HepG2 (cell line): ENCODE results near the gene PROX2. TPM values are rescaled to one million over a fixed set of nuclear protein-coding genes. Genes with fewer than 3 reads are reported as not detected.
A peak's percentile ranks its signal among the peaks of the same experiment; 100 is the strongest.

Experiments used
- ATAC-seq: fragments of 200-7000 bp; cut with Tn5 transposase; 3 replicates; pipeline ENCODE4 v1.9.1; 2020; ENCODE audit warnings: mild to moderate bottlenecking, moderate library complexity
- BruUV-seq: library from RNA; stranded (reverse); fragments of 400-500 nt; replicated peaks from 2 replicates; lab custom pipeline; 2021; lab: Mats Ljungman, UMichigan
- CTCF ChIA-PET: fragments of 300-600 bp; formaldehyde crosslinking; extraction: SDS; loops from one replicate; lab custom pipeline; 2021; ENCODE audit warnings: low total read pairs, inconsistent platforms, low intra/inter-chr PET ratio; lab: Yijun Ruan, JAX
- POLR2A ChIA-PET: fragments of 350-600 bp; sonication (Branson Sonifier 250); formaldehyde crosslinking; loops from one replicate; lab custom pipeline; 2020; ENCODE audit warnings: antibody characterized with exemption, inconsistent platforms; lab: Yijun Ruan, JAX
- DNase-seq: peaks from one replicate; pipeline ENCODE4 v3.0.0-alpha.2; 2015; ENCODE audit warnings: low spot score
- FAIRE-seq: peaks from 3 replicates; lab custom pipeline; 2011; peaks lifted over from hg19 to GRCh38; lab: Jason Lieb, UNC
- H2AFZ ChIP-seq: one replicate; pipeline ENCODE4 v1.6.1; 2011; ENCODE audit warnings: low read length, inconsistent platforms
- H3K27ac ChIP-seq: fragments of 300-600 bp; 3 replicates; pipeline ENCODE4 v1.8.0; 2011; ENCODE audit warnings: mixed run types, mild to moderate bottlenecking, mixed read lengths, low read length, inconsistent platforms; ENCODE audit not compliant: insufficient read depth; ENCODE audit errors: extremely low read length
- H3K27me3 ChIP-seq, 2 experiments: fragments of 200-600 bp in 1 of 2; 2 replicates in 1 of 2; 3 replicates in 1 of 2; pipeline versions ENCODE4 v1.6.0 to v1.8.0; 2011; ENCODE audit warnings: low read length in 2 of 2, mild to moderate bottlenecking in 2 of 2, moderate library complexity in 2 of 2, inconsistent platforms in 1 of 2; ENCODE audit not compliant: insufficient read depth in 2 of 2, control insufficient read depth in 1 of 2
- H3K36me3 ChIP-seq, 2 experiments: fragments of 200-600 bp in 1 of 2; replicated peaks in 1 of 2; 2 replicates in 1 of 2; 3 replicates in 1 of 2; pipeline versions ENCODE4 v1.5.1 to v1.8.0; 2011; ENCODE audit warnings: low read length in 2 of 2, inconsistent platforms in 1 of 2; ENCODE audit not compliant: insufficient read depth in 2 of 2, control insufficient read depth in 1 of 2
- H3K4me1 ChIP-seq: 2 replicates; pipeline ENCODE4 v1.5.1; 2012; ENCODE audit warnings: low read length, inconsistent platforms; ENCODE audit not compliant: insufficient read depth
- H3K4me2 ChIP-seq: 2 replicates; pipeline ENCODE4 v1.6.0; 2011; ENCODE audit warnings: low read depth, low read length, inconsistent platforms
- H3K4me3 ChIP-seq, 3 experiments: fragments of 200-600 bp in 1 of 3; sonication (generic), shearing (Covaris generic) in 1 of 3; replicated peaks in 1 of 3; 2 replicates each; pipeline ENCODE4 v1.5.1; 2011 to 2016; ENCODE audit warnings: low read length in 3 of 3, inconsistent platforms in 2 of 3, low read depth in 2 of 3, mild to moderate bottlenecking in 2 of 3, control low read depth in 1 of 3, mixed read lengths in 1 of 3; ENCODE audit not compliant: insufficient read depth in 1 of 3
- H3K79me2 ChIP-seq: one replicate; pipeline ENCODE4 v1.6.1; 2011; ENCODE audit warnings: low read length, inconsistent platforms; ENCODE audit not compliant: insufficient read depth
- H3K9ac ChIP-seq: 2 replicates; pipeline ENCODE4 v1.6.0; 2011; ENCODE audit warnings: mild to moderate bottlenecking, low read depth, low read length, inconsistent platforms; ENCODE audit not compliant: insufficient read depth
- H3K9me3 ChIP-seq: 2 replicates; pipeline ENCODE4 v1.5.1; 2012; ENCODE audit warnings: mild to moderate bottlenecking, low read length
- H4K20me1 ChIP-seq: 2 replicates; pipeline ENCODE4 v1.6.0; 2011; ENCODE audit warnings: inconsistent platforms, mild to moderate bottlenecking, low read length, moderate library complexity; ENCODE audit not compliant: insufficient read depth
- ARNTL ChIP-seq: sonication (generic); formaldehyde crosslinking; IDR thresholded peaks from 2 replicates; pipeline ENCODE4 v1.4.0; 2020; ENCODE audit warnings: mild to moderate bottlenecking, missing genetic modification reagents
- CEBPB ChIP-seq: IDR thresholded peaks from 2 replicates; pipeline ENCODE4 v1.6.1; 2011; ENCODE audit warnings: low read depth, low read length, improper control_type of control experiment, borderline replicate concordance
- EP300 ChIP-seq, 3 experiments: sonication (generic) in 1 of 3; formaldehyde crosslinking in 1 of 3; IDR thresholded peaks; 2 replicates each; pipeline versions ENCODE4 v1.5.1 to v1.6.1; 2011 to 2020; ENCODE audit warnings: low read depth in 2 of 3, low read length in 2 of 3, borderline replicate concordance in 1 of 3, improper control_type of control experiment in 1 of 3, mild to moderate bottlenecking in 1 of 3, missing genetic modification reagents in 1 of 3, moderate library complexity in 1 of 3
- GATAD2A ChIP-seq: IDR thresholded peaks from 2 replicates; pipeline ENCODE4 v1.6.1; 2016
- HNF4A ChIP-seq: sonication (generic); formaldehyde crosslinking; IDR thresholded peaks from 2 replicates; pipeline ENCODE4 v1.4.0; 2020; ENCODE audit warnings: missing genetic modification reagents
- NONO ChIP-seq, 2 experiments: fragments of 450-650 bp in 1 of 2; sonication (generic) in 1 of 2; formaldehyde crosslinking in 1 of 2; IDR thresholded peaks in 1 of 2; conservative IDR thresholded peaks in 1 of 2; 2 replicates each; pipeline versions ENCODE4 v1.6.1 to v1.8.0; 2017 to 2022; ENCODE audit warnings: mild to moderate bottlenecking in 1 of 2, missing genetic modification reagents in 1 of 2, moderate library complexity in 1 of 2
- RAD21 ChIP-seq: fragments of 450-650 bp; formaldehyde crosslinking; IDR thresholded peaks from 2 replicates; pipeline ENCODE4 v1.5.0; 2020; ENCODE audit warnings: mild to moderate bottlenecking
- SETDB1 ChIP-seq: sonication (generic); formaldehyde crosslinking; IDR thresholded peaks from 2 replicates; pipeline ENCODE4 v1.5.1; 2020; ENCODE audit warnings: missing genetic modification reagents, mild to moderate bottlenecking, borderline replicate concordance
- SIN3A ChIP-seq: IDR thresholded peaks from 2 replicates; pipeline ENCODE4 v1.6.1; 2011; ENCODE audit warnings: low read depth, mild to moderate bottlenecking, control low read depth, low read length, borderline replicate concordance
- ZBTB44 ChIP-seq: sonication (generic); formaldehyde crosslinking; IDR thresholded peaks from 2 replicates; pipeline ENCODE4 v1.4.0; 2020; ENCODE audit warnings: missing genetic modification reagents
- ZNF225 ChIP-seq: sonication (generic); formaldehyde crosslinking; IDR thresholded peaks from 2 replicates; pipeline ENCODE4 v1.4.0; 2020; ENCODE audit warnings: mild to moderate bottlenecking, missing genetic modification reagents
- ZNF563 ChIP-seq: sonication (generic); formaldehyde crosslinking; IDR thresholded peaks from 2 replicates; pipeline ENCODE4 v1.8.0; 2022; ENCODE audit warnings: mild to moderate bottlenecking, moderate library complexity, missing genetic modification reagents
- ZNF564 ChIP-seq: sonication (generic); formaldehyde crosslinking; IDR thresholded peaks from 2 replicates; pipeline ENCODE4 v1.8.1; 2023; ENCODE audit warnings: mild to moderate bottlenecking, missing genetic modification reagents
- WGBS: methylation state at CpG from one replicate; pipeline ENCODE4 v1.1.6; 2017; ENCODE audit warnings: low lambda C conversion rate; 5-methylcytosine and 5-hydroxymethylcytosine counted together
- in situ Hi-C: cut with HindIII; loops from 2 replicates; pipeline ENCODE4 v1.10.0; 2017; ENCODE audit warnings: low pct_unique_long_range_greater_than_20kb; ENCODE audit not compliant: extremely low pct_ligation_motif_present
- intact Hi-C: fragments of 100-400 bp; cut with micrococcal nuclease; formaldehyde crosslinking; loops from one replicate; pipeline ENCODE4 v1.10.0; 2022; ENCODE audit not compliant: unreplicated experiment
- polyA plus RNA-seq, 8 experiments: library from polyadenylated mRNA; depleted of rRNA in 3 of 8; stranded (reverse) in 7 of 8; unstranded in 1 of 8; fragments of >200 nt; fragmentation: Illumina TruSeq in 4 of 8; extraction: Trizol in 4 of 8; gene quantifications; 2 replicates each; pipeline versions ENCODE4 v1.2.1 to v1.2.3, GENCODE V29; 2011 to 2016; ENCODE audit warnings: low read depth in 4 of 8, missing spikeins in 1 of 8, mixed read lengths in 1 of 8; ENCODE audit not compliant: insufficient read depth in 1 of 8
- total RNA-seq, 5 experiments: library from RNA; depleted of rRNA; stranded (reverse); fragments of >200 nt; fragmentation: Illumina TruSeq; extraction: Trizol; gene quantifications; 2 replicates each; pipeline ENCODE4 v1.2.3, GENCODE V29; 2016; ENCODE audit warnings: low read depth in 1 of 5
- TF ChIP-seq, protein P1 (sequence below): sonication (generic); formaldehyde crosslinking; IDR thresholded peaks from 2 replicates; pipeline ENCODE4 v1.4.0; 2020; ENCODE audit warnings: missing genetic modification reagents, borderline replicate concordance
- TF ChIP-seq, protein P2 (sequence below): sonication (generic); formaldehyde crosslinking; IDR thresholded peaks from 2 replicates; pipeline ENCODE4 v1.4.0; 2020; ENCODE audit warnings: missing genetic modification reagents
- TF ChIP-seq, protein P3 (sequence below): sonication (generic); formaldehyde crosslinking; IDR thresholded peaks from 2 replicates; pipeline ENCODE4 v1.5.0; 2020; ENCODE audit warnings: mild to moderate bottlenecking, missing genetic modification reagents, borderline replicate concordance

PROX2 gene
- total and polyA plus RNA-seq, 2 of the 13 experiments (the other 11 are each of a cell fraction or from before 2014, with no cell fraction given): not detected

- TF ChIP-seq NONO (IDR thresholded peaks at IDR 0.05) (no peak), NONO (CRISPR knock-in tag; conservative IDR thresholded peaks at IDR 0.05) (no peak), CEBPB (peak; percentile 39; the same call in 1 of the 2 replicates), EP300 (IDR thresholded peaks at IDR 0.05; ENCODE audit: low read depth in 2 of 2, low read length in 2 of 2) (peak in 1 of 2 experiments; percentile 70; a peak in 1 of 4 replicates), EP300 (CRISPR knock-in tag; IDR thresholded peaks at IDR 0.05; ENCODE audit: borderline replicate concordance) (no peak), SIN3A (no peak), HNF4A (CRISPR knock-in tag) (0 out of 2 replicates have a peak, but pooled peaks have one; percentile 42), RAD21 (no peak)
- TF ChIP-seq, protein P1, sequence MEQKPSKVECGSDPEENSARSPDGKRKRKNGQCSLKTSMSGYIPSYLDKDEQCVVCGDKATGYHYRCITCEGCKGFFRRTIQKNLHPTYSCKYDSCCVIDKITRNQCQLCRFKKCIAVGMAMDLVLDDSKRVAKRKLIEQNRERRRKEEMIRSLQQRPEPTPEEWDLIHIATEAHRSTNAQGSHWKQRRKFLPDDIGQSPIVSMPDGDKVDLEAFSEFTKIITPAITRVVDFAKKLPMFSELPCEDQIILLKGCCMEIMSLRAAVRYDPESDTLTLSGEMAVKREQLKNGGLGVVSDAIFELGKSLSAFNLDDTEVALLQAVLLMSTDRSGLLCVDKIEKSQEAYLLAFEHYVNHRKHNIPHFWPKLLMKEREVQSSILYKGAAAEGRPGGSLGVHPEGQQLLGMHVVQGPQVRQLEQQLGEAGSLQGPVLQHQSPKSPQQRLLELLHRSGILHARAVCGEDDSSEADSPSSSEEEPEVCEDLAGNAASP (CRISPR knock-in tag): no peak
Measured at GRCh38 chr14:74898083-74898482, 22.1 kb upstream of the PROX2 start (continued).

- POLR2A ChIA-PET: interaction anchor here (1.1 to 6.2 kb wide), 5 partner anchors 10 to 42 kb away, joined by 3 to 84 read pairs (median 6); partner anchors contain the start of genes DLST and RPS6KL1
- Histone ChIP-seq H3K79me2 (no peaks in the 10 kb centered on the region), H3K9me3 (no peaks in the 10 kb centered on the region), H3K4me2 (no peak overlapping the region), H3K4me1 (peaks cover 46% of the 10 kb centered on the region), H3K27ac (peak overlapping the region; percentile 73), H3K4me3 (no peak overlapping the region), H3K36me3 (peaks cover 52 to 86% of the 10 kb centered on the region in 2 experiments), H4K20me1 (peaks cover 2% of the 10 kb centered on the region; the same call in 1 of the 2 replicates), H3K9ac (no peak overlapping the region), H2AFZ (no peak overlapping the region), H3K27me3 (no peaks in the 10 kb centered on the region)
- intact Hi-C loops (loop anchor here (2.0 kb wide), 1 partner anchor 17 kb away; the partner anchor contains the start of gene DLST), in situ Hi-C loops (no loop called here)
- FAIRE-seq (peak; percentile 32), DNase-seq (no peak), ATAC-seq (no peak)
- 80% methylated on average over 4 of the region's 4 CpGs for WGBS
- CTCF ChIA-PET: no interaction called here
- TF ChIP-seq SETDB1 (CRISPR knock-in tag) (no peak), ZBTB44 (CRISPR knock-in tag) (no peak), GATAD2A (CRISPR knock-in tag) (no peak), ZNF563 (CRISPR knock-in tag) (no peak), ARNTL (CRISPR knock-in tag) (no peak), ZNF564 (CRISPR knock-in tag) (no peak), ZNF225 (CRISPR knock-in tag) (no peak)
- TF ChIP-seq, protein P2, sequence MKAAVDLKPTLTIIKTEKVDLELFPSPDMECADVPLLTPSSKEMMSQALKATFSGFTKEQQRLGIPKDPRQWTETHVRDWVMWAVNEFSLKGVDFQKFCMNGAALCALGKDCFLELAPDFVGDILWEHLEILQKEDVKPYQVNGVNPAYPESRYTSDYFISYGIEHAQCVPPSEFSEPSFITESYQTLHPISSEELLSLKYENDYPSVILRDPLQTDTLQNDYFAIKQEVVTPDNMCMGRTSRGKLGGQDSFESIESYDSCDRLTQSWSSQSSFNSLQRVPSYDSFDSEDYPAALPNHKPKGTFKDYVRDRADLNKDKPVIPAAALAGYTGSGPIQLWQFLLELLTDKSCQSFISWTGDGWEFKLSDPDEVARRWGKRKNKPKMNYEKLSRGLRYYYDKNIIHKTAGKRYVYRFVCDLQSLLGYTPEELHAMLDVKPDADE (CRISPR knock-in tag): no peak
- TF ChIP-seq, protein P3, sequence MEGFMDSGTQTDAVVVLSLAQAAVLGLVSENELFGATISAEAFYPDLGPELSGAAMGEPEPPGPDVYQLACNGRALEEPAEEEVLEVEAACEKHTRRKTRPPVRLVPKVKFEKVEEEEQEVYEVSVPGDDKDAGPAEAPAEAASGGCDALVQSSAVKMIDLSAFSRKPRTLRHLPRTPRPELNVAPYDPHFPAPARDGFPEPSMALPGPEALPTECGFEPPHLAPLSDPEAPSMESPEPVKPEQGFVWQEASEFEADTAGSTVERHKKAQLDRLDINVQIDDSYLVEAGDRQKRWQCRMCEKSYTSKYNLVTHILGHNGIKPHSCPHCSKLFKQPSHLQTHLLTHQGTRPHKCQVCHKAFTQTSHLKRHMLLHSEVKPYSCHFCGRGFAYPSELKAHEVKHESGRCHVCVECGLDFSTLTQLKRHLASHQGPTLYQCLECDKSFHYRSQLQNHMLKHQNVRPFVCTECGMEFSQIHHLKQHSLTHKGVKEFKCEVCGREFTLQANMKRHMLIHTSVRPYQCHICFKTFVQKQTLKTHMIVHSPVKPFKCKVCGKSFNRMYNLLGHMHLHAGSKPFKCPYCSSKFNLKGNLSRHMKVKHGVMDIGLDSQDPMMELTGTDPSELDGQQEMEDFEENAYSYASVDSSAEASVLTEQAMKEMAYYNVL (CRISPR knock-in tag): no peak
- BruUV-seq: no TSS peak
Measured at GRCh38 chr14:74897642-74898041, 21.7 kb upstream of the PROX2 start.
